GM18507 (cell line): ENCODE measurements around the gene NADSYN1.
"Not testable (repeated sequence)": the region's sequence is repeated elsewhere in the genome, so short reads cannot be mapped to it uniquely, and the experiment has no call there.

ENCODE experiments used
- DNase-seq: peaks from one replicate; pipeline ENCODE4 v3.0.0; 2011; ENCODE audit warnings: low read depth; ENCODE audit not compliant: insufficient read length; ENCODE audit errors: extremely low spot score
- FAIRE-seq: peaks from 2 replicates; lab custom pipeline; 2011; peaks lifted over from hg19 to GRCh38; lab: Jason Lieb, UNC

Gene NADSYN1

GRCh38 chr11:71504531-71504930 is 51.5 kb downstream of the NADSYN1 start:
- DNase-seq (no peak), FAIRE-seq (no peak)

- FAIRE-seq (no peak), DNase-seq (no peak)
These were observed 52.0 kb downstream of the NADSYN1 start for GRCh38 chr11:71505001-71505400.

GRCh38 chr11:71505781-71506180 is 52.8 kb downstream of the NADSYN1 start:
- DNase-seq (no peak), FAIRE-seq (no peak)

GRCh38 chr11:71507102-71507501 is 54.1 kb downstream of the NADSYN1 start:
- FAIRE-seq (no peak), DNase-seq (no peak)

GRCh38 chr11:71518506-71519471 is 65.8 kb downstream of the NADSYN1 start:
- no peak for FAIRE-seq
- no peak for DNase-seq

- no peak for DNase-seq
- FAIRE-seq, result no peak
These were observed 66.5 kb downstream of the NADSYN1 start for GRCh38 chr11:71519546-71519945.

- FAIRE-seq (no peak), DNase-seq (no peak)
These were observed 72.4 kb downstream of the NADSYN1 start for GRCh38 chr11:71525188-71525937.

GRCh38 chr11:71525938-71526495 is 73.0 kb downstream of the NADSYN1 start:
- DNase-seq (no peak), FAIRE-seq (no peak)

GRCh38 chr11:71526796-71527575 is 74.0 kb downstream of the NADSYN1 start, which contains the start of gene KRTAP5-7:
Gene KRTAP5-7 (plus strand): TSS chr11:71527267. CDS start chr11:71527301, 34 bp downstream.
- FAIRE-seq, DNase-seq: not testable (repeated sequence)

- FAIRE-seq, result no peak
These were observed 74.7 kb downstream of the NADSYN1 start for GRCh38 chr11:71527576-71528210.

GRCh38 chr11:71530602-71531001 is 77.6 kb downstream of the NADSYN1 start:
- DNase-seq, result no peak
- FAIRE-seq, result no peak

More at GRCh38 chr11:71527576-71528210, 74.7 kb downstream of the NADSYN1 start:
- no peak for DNase-seq

GRCh38 chr11:71532036-71532610 is 79.1 kb downstream of the NADSYN1 start:
- FAIRE-seq (no peak), DNase-seq (no peak)

GRCh38 chr11:71534711-71535608 is 82.0 kb downstream of the NADSYN1 start:
- FAIRE-seq, DNase-seq: not testable (repeated sequence)

- no peak for FAIRE-seq
- no peak for DNase-seq
These were observed 82.8 kb downstream of the NADSYN1 start for GRCh38 chr11:71535825-71536224.

GRCh38 chr11:71537537-71537936 is 84.5 kb downstream of the NADSYN1 start:
- no peak for DNase-seq
- FAIRE-seq, result no peak

GRCh38 chr11:71537977-71538665 is 85.1 kb downstream of the NADSYN1 start, which contains the start of gene KRTAP5-8:
Gene KRTAP5-8 (plus strand): TSS chr11:71538025. CDS start chr11:71538056, 31 bp downstream.
- not testable (repeated sequence) for FAIRE-seq, DNase-seq

GRCh38 chr11:71538666-71538990 is 85.6 kb downstream of the NADSYN1 start:
- no peak for DNase-seq
- FAIRE-seq, result no peak
